HL-60 (cell line): ENCODE data around the gene ANKS6.

ENCODE experiments used
- DNase-seq, 2 experiments: peaks; one replicate each; pipeline ENCODE4 v3.0.0-alpha.2; 2010 to 2020; ENCODE audit warnings: low read depth in 1 of 2, low spot score in 1 of 2
- H3K27ac ChIP-seq: fragments of 250-450 bp; sonication (Bioruptor Pico); replicated peaks from 2 replicates; pipeline ENCODE4 v1.5.1; 2020; ENCODE audit warnings: mild to moderate bottlenecking, moderate library complexity
- H3K27me3 ChIP-seq: fragments of 250-450 bp; sonication (Bioruptor Pico); 2 replicates; pipeline ENCODE4 v1.5.1; 2021; ENCODE audit warnings: mild to moderate bottlenecking, moderate library complexity; ENCODE audit not compliant: insufficient read depth, poor library complexity, severe bottlenecking
- H3K4me3 ChIP-seq: replicated peaks from 2 replicates; pipeline ENCODE4 v1.5.1; 2011; ENCODE audit warnings: mild to moderate bottlenecking, control low read depth, low read length; ENCODE audit not compliant: insufficient read depth
- GABPA ChIP-seq: IDR thresholded peaks from 2 replicates; pipeline ENCODE4 v1.6.1; 2012; ENCODE audit warnings: low read depth
- POLR2AphosphoS5 ChIP-seq: IDR thresholded peaks from 2 replicates; pipeline ENCODE4 v1.6.1; 2012; ENCODE audit warnings: low read depth
- SPI1 ChIP-seq: IDR thresholded peaks from 2 replicates; pipeline ENCODE4 v1.6.1; 2012; ENCODE audit warnings: low read depth, mild to moderate bottlenecking, borderline replicate concordance
- TF ChIP-seq, protein P1 (sequence below): IDR thresholded peaks from one replicate; pipeline ENCODE4 v1.5.1; 2011; ENCODE audit warnings: low read length, control low read depth, inconsistent platforms; ENCODE audit not compliant: insufficient read depth
- TF ChIP-seq, protein P2 (sequence below): IDR thresholded peaks from 2 replicates; pipeline ENCODE4 v1.6.1; 2012; ENCODE audit warnings: low read depth; ENCODE audit not compliant: insufficient replicate concordance

The ANKS6 gene

GRCh38 chr9:98832768-98833089 lies 36.4 kb upstream of the ANKS6 start:
- TF ChIP-seq GABPA (no peak), SPI1 (no peak), POLR2AphosphoS5 (no peak)
- TF ChIP-seq, protein P1, sequence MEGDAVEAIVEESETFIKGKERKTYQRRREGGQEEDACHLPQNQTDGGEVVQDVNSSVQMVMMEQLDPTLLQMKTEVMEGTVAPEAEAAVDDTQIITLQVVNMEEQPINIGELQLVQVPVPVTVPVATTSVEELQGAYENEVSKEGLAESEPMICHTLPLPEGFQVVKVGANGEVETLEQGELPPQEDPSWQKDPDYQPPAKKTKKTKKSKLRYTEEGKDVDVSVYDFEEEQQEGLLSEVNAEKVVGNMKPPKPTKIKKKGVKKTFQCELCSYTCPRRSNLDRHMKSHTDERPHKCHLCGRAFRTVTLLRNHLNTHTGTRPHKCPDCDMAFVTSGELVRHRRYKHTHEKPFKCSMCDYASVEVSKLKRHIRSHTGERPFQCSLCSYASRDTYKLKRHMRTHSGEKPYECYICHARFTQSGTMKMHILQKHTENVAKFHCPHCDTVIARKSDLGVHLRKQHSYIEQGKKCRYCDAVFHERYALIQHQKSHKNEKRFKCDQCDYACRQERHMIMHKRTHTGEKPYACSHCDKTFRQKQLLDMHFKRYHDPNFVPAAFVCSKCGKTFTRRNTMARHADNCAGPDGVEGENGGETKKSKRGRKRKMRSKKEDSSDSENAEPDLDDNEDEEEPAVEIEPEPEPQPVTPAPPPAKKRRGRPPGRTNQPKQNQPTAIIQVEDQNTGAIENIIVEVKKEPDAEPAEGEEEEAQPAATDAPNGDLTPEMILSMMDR = no peak
- TF ChIP-seq, protein P2, sequence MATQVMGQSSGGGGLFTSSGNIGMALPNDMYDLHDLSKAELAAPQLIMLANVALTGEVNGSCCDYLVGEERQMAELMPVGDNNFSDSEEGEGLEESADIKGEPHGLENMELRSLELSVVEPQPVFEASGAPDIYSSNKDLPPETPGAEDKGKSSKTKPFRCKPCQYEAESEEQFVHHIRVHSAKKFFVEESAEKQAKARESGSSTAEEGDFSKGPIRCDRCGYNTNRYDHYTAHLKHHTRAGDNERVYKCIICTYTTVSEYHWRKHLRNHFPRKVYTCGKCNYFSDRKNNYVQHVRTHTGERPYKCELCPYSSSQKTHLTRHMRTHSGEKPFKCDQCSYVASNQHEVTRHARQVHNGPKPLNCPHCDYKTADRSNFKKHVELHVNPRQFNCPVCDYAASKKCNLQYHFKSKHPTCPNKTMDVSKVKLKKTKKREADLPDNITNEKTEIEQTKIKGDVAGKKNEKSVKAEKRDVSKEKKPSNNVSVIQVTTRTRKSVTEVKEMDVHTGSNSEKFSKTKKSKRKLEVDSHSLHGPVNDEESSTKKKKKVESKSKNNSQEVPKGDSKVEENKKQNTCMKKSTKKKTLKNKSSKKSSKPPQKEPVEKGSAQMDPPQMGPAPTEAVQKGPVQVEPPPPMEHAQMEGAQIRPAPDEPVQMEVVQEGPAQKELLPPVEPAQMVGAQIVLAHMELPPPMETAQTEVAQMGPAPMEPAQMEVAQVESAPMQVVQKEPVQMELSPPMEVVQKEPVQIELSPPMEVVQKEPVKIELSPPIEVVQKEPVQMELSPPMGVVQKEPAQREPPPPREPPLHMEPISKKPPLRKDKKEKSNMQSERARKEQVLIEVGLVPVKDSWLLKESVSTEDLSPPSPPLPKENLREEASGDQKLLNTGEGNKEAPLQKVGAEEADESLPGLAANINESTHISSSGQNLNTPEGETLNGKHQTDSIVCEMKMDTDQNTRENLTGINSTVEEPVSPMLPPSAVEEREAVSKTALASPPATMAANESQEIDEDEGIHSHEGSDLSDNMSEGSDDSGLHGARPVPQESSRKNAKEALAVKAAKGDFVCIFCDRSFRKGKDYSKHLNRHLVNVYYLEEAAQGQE = no peak
- H3K4me3 ChIP-seq = no peak overlapping the region
- H3K27me3 ChIP-seq = no peaks in the 10 kb centered on the region
- no peak overlapping the region for H3K27ac ChIP-seq
- no peak for DNase-seq

DNA sequence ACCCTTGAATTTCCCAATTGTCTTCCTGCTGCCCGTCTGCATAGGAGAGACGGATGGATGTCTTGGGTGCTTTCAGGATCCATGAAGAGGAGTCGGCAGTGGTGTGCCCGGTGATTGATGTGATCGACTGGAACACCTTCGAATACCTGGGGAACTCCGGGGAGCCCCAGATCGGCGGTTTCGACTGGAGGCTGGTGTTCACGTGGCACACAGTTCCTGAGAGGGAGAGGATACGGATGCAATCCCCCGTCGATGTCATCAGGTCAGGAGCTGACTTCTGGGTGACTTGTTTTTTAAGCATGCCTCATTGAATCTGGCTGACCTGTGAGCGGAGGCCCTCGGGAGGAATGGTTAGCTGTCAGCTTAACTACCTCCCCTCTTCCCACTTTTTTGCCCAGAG lies 35.3 kb upstream of the ANKS6 start:
- TF ChIP-seq GABPA = no peak
- TF ChIP-seq, protein P1 = no peak
- no peak for TF ChIP-seq POLR2AphosphoS5
- TF ChIP-seq SPI1 = no peak
- TF ChIP-seq, protein P2 = no peak
- no peak overlapping the region for H3K4me3 ChIP-seq
- H3K27ac ChIP-seq = no peak overlapping the region
- DNase-seq = no peak
- H3K27me3 ChIP-seq = no peaks in the 10 kb centered on the region

- DNase-seq = peak in 1 of 2 experiments; percentile 79
- H3K27me3 ChIP-seq = no peaks in the 10 kb centered on the region
- peak overlapping the region; percentile 49 for H3K27ac ChIP-seq
- no peak overlapping the region for H3K4me3 ChIP-seq
- TF ChIP-seq GABPA (no peak), SPI1 (peak; percentile 82; the same call in 1 of the 2 replicates)
Observed at GRCh38 chr9:98830554-98830953, 34.2 kb upstream of the ANKS6 start.

DNA sequence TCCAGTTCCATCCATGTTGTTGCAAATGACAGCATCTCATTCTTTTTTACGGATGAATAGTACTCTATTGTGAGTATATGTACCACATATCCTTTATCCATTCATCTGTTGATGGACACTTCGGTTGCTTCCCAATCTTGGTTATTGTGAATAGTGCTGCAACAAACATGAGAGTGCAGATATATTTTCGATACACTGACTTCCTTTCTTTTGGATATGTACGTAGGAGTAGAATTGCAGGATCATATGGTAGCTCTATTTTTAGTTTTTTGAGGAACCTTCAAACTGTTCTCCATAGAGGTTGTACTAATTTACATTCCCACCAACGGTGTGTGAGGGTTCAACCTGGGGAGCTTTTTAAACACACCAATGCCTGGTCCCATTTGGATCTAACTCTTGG lies 33.4 kb upstream of the ANKS6 start:
- DNase-seq = no peak
- TF ChIP-seq, protein P1 = no peak
- peak; percentile 20; the same call in 1 of the 2 replicates for TF ChIP-seq SPI1

More for the DNA sequence above, 33.4 kb upstream of the ANKS6 start:
- Histone ChIP-seq H3K4me3 (no peak overlapping the region), H3K27me3 (no peaks in the 10 kb centered on the region), H3K27ac (peak overlapping the region; percentile 49; the same call in 1 of the 2 replicates)
